Liver (tissue), 9 donors: Measurements from ENCODE around the gene AKR7A2. TPM values are rescaled to one million over a fixed set of nuclear protein-coding genes. Genes with fewer than 3 reads are reported as not detected.
"Not testable (repeated sequence)": the region's sequence is repeated elsewhere in the genome, so short reads cannot be mapped to it uniquely, and the experiment has no call there.

Source experiments
- DNase-seq: peaks from one replicate; pipeline ENCODE4 v3.0.0-alpha.2; 2017; ENCODE audit warnings: low spot score
- H3K27ac ChIP-seq, 2 donors: one replicate each; pipeline ENCODE4 v1.7.0; 2013; ENCODE audit warnings: inconsistent platforms in 2 of 2, low read length in 2 of 2, control low read depth in 1 of 2, low read depth in 1 of 2, mild to moderate bottlenecking in 1 of 2
- H3K27me3 ChIP-seq, 4 donors: one replicate each; pipeline versions ENCODE4 v1.6.1 to v1.7.0; 2013; ENCODE audit warnings: low read length in 3 of 4, inconsistent platforms in 1 of 4, mild to moderate bottlenecking in 1 of 4, moderate library complexity in 1 of 4; ENCODE audit not compliant: control insufficient read depth in 4 of 4, insufficient read depth in 4 of 4
- H3K36me3 ChIP-seq, 4 donors: one replicate each; pipeline versions ENCODE4 v1.6.1 to v1.7.0; 2013; ENCODE audit warnings: low read length in 3 of 4, mild to moderate bottlenecking in 3 of 4, low read depth in 1 of 4, moderate library complexity in 1 of 4; ENCODE audit not compliant: control insufficient read depth in 4 of 4, insufficient read depth in 3 of 4
- H3K4me1 ChIP-seq, 4 donors: one replicate each; pipeline versions ENCODE4 v1.6.1 to v1.7.0; 2013; ENCODE audit warnings: low read length in 3 of 4, mild to moderate bottlenecking in 3 of 4, moderate library complexity in 1 of 4; ENCODE audit not compliant: control insufficient read depth in 4 of 4, insufficient read depth in 4 of 4
- H3K4me3 ChIP-seq, 3 donors: one replicate each; pipeline versions ENCODE4 v1.6.1 to v1.7.0; 2013; ENCODE audit warnings: low read length in 3 of 3, control low read depth in 1 of 3, low read depth in 1 of 3, mild to moderate bottlenecking in 1 of 3
- H3K9ac ChIP-seq, 2 donors: one replicate each; pipeline ENCODE4 v1.7.0; 2013; ENCODE audit warnings: low read length in 2 of 2, mild to moderate bottlenecking in 2 of 2, moderate library complexity in 2 of 2, control low read depth in 1 of 2, low read depth in 1 of 2
- H3K9me3 ChIP-seq, 4 donors: one replicate each; pipeline versions ENCODE4 v1.6.1 to v1.7.0; 2013; ENCODE audit warnings: low read length in 3 of 4; ENCODE audit not compliant: control insufficient read depth in 4 of 4
- EGR1 ChIP-seq, 2 donors: IDR thresholded peaks; 2 replicates each; pipeline ENCODE4 v1.6.1; 2016 to 2018; ENCODE audit warnings: antibody characterized with exemption in 2 of 2, low read depth in 2 of 2
- FOXA1 ChIP-seq: IDR thresholded peaks from 2 replicates; pipeline ENCODE4 v1.6.1; 2016; ENCODE audit warnings: antibody characterized with exemption
- FOXA2 ChIP-seq: IDR thresholded peaks from 2 replicates; pipeline ENCODE4 v1.6.1; 2016; ENCODE audit warnings: antibody characterized with exemption
- HNF4A ChIP-seq, 2 donors: conservative IDR thresholded peaks; 2 replicates each; pipeline ENCODE4 v1.6.1; 2016; ENCODE audit warnings: antibody characterized with exemption in 2 of 2, mild to moderate bottlenecking in 2 of 2
- HNF4G ChIP-seq: IDR thresholded peaks from 2 replicates; pipeline ENCODE4 v1.6.1; 2016; ENCODE audit warnings: antibody characterized with exemption
- JUND ChIP-seq, 2 donors: IDR thresholded peaks; 2 replicates each; pipeline ENCODE4 v1.6.1; 2016; ENCODE audit warnings: antibody characterized with exemption in 2 of 2
- NR2F2 ChIP-seq: IDR thresholded peaks from 2 replicates; pipeline ENCODE4 v1.6.1; 2016; ENCODE audit warnings: antibody characterized with exemption
- RAD21 ChIP-seq, 2 donors: IDR thresholded peaks; 2 replicates each; pipeline ENCODE4 v1.6.1; 2016; ENCODE audit warnings: antibody characterized with exemption in 2 of 2, mild to moderate bottlenecking in 2 of 2
- RXRA ChIP-seq, 2 donors: IDR thresholded peaks; 2 replicates each; pipeline ENCODE4 v1.6.1; 2017 to 2018; ENCODE audit warnings: antibody characterized with exemption in 2 of 2, mild to moderate bottlenecking in 1 of 2
- SP1 ChIP-seq: IDR thresholded peaks from 2 replicates; pipeline ENCODE4 v1.6.1; 2018; ENCODE audit warnings: antibody characterized with exemption, mild to moderate bottlenecking
- TAF1 ChIP-seq: conservative IDR thresholded peaks from 2 replicates; pipeline ENCODE4 v1.6.1; 2016; ENCODE audit warnings: antibody characterized with exemption, mild to moderate bottlenecking
- YY1 ChIP-seq: IDR thresholded peaks from 2 replicates; pipeline ENCODE4 v1.6.1; 2016; ENCODE audit warnings: antibody characterized with exemption, mild to moderate bottlenecking
- WGBS: extraction: QIAGEN DNeasy Blood & Tissue Kit; methylation state at CpG from one replicate; pipeline ENCODE4 v1.1.7; 2013; 5-methylcytosine and 5-hydroxymethylcytosine counted together
- polyA plus RNA-seq, 2 donors: library from polyadenylated mRNA; stranded (reverse) in 1 of 2; unstranded in 1 of 2; fragments of 200-250 nt in 1 of 2; fragments of >200 nt in 1 of 2; fragmentation: Nextera tagmentation in 1 of 2; extraction: Ambion mirVana in 1 of 2; gene quantifications; one replicate each; pipeline versions ENCODE4 v1.2.1 to v1.2.3, GENCODE V29; 2013 to 2015
- total RNA-seq, 2 donors: library from RNA; depleted of rRNA; stranded (reverse); fragments of >200 nt; gene quantifications; one replicate each; pipeline ENCODE4 v1.2.3, GENCODE V29; 2014
- TF ChIP-seq, protein P1 (sequence below): fragments of 150-350 bp; IDR thresholded peaks from 2 replicates; pipeline ENCODE4 v1.5.1; 2017; ENCODE audit warnings: improper control_type of control experiment, low read depth, low read length; ENCODE audit not compliant: missing input control
- TF ChIP-seq, protein P2 (sequence below): IDR thresholded peaks from 2 replicates; pipeline ENCODE4 v1.6.1; 2016; ENCODE audit warnings: antibody characterized with exemption, mild to moderate bottlenecking
- TF ChIP-seq, protein P3 (sequence below): IDR thresholded peaks from 2 replicates; pipeline ENCODE4 v1.6.1; 2016; ENCODE audit warnings: antibody characterized with exemption
- TF ChIP-seq, protein P4 (sequence below): IDR thresholded peaks from 2 replicates; pipeline ENCODE4 v1.6.1; 2016; ENCODE audit warnings: antibody characterized with exemption
- TF ChIP-seq, protein P5 (sequence below): IDR thresholded peaks from 2 replicates; pipeline ENCODE4 v1.6.1; 2016; ENCODE audit warnings: antibody characterized with exemption
- donor health status: healthy.
- donor health status: healthy.
- donor health status: healthy.
- donor health status: healthy.
- donor health status: healthy.

The AKR7A2 gene
- total and polyA plus RNA-seq, 4 donors: 41.4 to 63.2 (median 49.8) TPM

DNA sequence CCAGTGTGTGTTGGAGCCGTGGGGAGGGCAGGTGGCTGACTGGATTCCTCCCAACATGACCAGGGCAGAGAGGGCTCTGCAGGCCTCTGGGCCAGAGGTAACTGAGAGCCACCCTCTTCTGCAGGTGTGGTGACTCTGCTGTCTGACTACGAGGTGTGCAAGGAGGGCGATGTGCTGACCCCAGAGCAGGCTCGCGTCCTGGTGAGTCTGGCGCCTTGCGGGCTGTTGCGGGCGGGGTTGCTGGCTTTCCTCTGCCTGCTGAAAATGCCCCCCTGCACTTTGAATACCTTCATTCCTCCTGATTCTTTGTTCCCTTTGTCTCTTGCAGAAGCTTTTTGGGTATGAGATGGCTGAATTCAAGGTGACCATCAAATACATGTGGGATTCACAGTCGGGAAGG, 53.6 kb downstream of the AKR7A2 start:
- no peak overlapping the region for H3K27ac ChIP-seq
- no peak overlapping the region for H3K9ac ChIP-seq
- H3K27me3 ChIP-seq: no peaks in the 10 kb centered on the region
- no peak overlapping the region for H3K4me3 ChIP-seq
- H3K4me1 ChIP-seq: peaks cover 2 to 8% (median 6%) of the 10 kb centered on the region in 4 donors
- H3K9me3 ChIP-seq: no peaks in the 10 kb centered on the region
- no peak for DNase-seq
- TF ChIP-seq EGR1 (IDR thresholded peaks at IDR 0.05; ENCODE audit: low read depth in 2 of 2): no peak
- peaks cover 12 to 71% (median 26%) of the 10 kb centered on the region in 4 donors for H3K36me3 ChIP-seq
- WGBS: 97% methylated on average over 10 of the region's 10 CpGs

DNA sequence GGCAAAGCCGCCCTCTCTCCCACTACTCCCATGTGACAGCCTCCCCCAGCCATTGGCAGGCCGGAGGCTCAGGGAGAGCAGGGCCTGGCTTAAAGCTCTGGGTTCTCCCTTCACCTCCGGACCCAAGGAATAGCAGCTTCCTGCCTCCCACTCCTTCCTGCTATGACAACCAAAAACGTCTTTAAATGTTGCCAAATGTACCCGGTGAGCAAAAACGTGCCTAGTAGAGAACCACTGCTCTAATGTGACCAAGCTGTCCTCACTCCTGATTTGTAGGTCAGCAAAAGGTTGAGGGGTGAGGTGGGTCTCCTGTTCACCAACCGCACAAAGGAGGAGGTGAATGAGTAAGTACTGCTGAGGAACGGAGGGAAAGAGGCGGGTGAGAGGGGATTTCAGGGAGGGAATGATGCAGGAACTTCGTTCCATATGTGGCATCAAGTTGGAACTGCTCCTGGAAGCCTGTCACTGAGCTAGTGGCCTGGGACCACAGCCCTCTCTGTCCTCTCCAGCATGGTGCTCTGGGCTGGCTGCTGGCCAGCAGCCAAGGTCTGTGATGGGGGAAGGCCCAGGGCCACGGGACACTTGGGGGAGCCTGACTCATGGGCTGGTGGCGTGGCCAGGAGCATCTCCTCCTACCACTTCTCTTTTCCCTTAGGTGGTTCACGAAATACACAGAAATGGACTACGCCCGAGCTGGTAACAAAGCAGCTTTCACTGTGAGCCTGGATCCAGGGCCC, 54.6 kb downstream of the AKR7A2 start:
- Histone ChIP-seq H3K9ac (no peak overlapping the region), H3K27me3 (no peaks in the 10 kb centered on the region), H3K4me3 (no peak overlapping the region), H3K4me1 (peaks cover 7 to 18% (median 14%) of the 10 kb centered on the region in 4 donors), H3K9me3 (no peaks in the 10 kb centered on the region), H3K27ac (no peak overlapping the region), H3K36me3 (peaks cover 12 to 64% (median 26%) of the 10 kb centered on the region in 4 donors)
- WGBS: 76% methylated on average over 15 of the region's 15 CpGs
- TF ChIP-seq EGR1 (IDR thresholded peaks at IDR 0.05; ENCODE audit: low read depth in 2 of 2): no peak
- TF ChIP-seq HNF4A (conservative IDR thresholded peaks at IDR 0.05): no peak
- TF ChIP-seq, protein P1, sequence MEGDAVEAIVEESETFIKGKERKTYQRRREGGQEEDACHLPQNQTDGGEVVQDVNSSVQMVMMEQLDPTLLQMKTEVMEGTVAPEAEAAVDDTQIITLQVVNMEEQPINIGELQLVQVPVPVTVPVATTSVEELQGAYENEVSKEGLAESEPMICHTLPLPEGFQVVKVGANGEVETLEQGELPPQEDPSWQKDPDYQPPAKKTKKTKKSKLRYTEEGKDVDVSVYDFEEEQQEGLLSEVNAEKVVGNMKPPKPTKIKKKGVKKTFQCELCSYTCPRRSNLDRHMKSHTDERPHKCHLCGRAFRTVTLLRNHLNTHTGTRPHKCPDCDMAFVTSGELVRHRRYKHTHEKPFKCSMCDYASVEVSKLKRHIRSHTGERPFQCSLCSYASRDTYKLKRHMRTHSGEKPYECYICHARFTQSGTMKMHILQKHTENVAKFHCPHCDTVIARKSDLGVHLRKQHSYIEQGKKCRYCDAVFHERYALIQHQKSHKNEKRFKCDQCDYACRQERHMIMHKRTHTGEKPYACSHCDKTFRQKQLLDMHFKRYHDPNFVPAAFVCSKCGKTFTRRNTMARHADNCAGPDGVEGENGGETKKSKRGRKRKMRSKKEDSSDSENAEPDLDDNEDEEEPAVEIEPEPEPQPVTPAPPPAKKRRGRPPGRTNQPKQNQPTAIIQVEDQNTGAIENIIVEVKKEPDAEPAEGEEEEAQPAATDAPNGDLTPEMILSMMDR: no peak
- TF ChIP-seq JUND (IDR thresholded peaks at IDR 0.05): no peak
- no peak for TF ChIP-seq TAF1
- no peak for TF ChIP-seq RXRA (IDR thresholded peaks at IDR 0.05)
- no peak for TF ChIP-seq FOXA1
- TF ChIP-seq SP1: no peak
- TF ChIP-seq YY1: no peak
- TF ChIP-seq FOXA2: no peak
- TF ChIP-seq RAD21 (IDR thresholded peaks at IDR 0.05): no peak
- no peak for TF ChIP-seq NR2F2
- TF ChIP-seq, protein P2, sequence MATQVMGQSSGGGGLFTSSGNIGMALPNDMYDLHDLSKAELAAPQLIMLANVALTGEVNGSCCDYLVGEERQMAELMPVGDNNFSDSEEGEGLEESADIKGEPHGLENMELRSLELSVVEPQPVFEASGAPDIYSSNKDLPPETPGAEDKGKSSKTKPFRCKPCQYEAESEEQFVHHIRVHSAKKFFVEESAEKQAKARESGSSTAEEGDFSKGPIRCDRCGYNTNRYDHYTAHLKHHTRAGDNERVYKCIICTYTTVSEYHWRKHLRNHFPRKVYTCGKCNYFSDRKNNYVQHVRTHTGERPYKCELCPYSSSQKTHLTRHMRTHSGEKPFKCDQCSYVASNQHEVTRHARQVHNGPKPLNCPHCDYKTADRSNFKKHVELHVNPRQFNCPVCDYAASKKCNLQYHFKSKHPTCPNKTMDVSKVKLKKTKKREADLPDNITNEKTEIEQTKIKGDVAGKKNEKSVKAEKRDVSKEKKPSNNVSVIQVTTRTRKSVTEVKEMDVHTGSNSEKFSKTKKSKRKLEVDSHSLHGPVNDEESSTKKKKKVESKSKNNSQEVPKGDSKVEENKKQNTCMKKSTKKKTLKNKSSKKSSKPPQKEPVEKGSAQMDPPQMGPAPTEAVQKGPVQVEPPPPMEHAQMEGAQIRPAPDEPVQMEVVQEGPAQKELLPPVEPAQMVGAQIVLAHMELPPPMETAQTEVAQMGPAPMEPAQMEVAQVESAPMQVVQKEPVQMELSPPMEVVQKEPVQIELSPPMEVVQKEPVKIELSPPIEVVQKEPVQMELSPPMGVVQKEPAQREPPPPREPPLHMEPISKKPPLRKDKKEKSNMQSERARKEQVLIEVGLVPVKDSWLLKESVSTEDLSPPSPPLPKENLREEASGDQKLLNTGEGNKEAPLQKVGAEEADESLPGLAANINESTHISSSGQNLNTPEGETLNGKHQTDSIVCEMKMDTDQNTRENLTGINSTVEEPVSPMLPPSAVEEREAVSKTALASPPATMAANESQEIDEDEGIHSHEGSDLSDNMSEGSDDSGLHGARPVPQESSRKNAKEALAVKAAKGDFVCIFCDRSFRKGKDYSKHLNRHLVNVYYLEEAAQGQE: no peak
- TF ChIP-seq, protein P3, sequence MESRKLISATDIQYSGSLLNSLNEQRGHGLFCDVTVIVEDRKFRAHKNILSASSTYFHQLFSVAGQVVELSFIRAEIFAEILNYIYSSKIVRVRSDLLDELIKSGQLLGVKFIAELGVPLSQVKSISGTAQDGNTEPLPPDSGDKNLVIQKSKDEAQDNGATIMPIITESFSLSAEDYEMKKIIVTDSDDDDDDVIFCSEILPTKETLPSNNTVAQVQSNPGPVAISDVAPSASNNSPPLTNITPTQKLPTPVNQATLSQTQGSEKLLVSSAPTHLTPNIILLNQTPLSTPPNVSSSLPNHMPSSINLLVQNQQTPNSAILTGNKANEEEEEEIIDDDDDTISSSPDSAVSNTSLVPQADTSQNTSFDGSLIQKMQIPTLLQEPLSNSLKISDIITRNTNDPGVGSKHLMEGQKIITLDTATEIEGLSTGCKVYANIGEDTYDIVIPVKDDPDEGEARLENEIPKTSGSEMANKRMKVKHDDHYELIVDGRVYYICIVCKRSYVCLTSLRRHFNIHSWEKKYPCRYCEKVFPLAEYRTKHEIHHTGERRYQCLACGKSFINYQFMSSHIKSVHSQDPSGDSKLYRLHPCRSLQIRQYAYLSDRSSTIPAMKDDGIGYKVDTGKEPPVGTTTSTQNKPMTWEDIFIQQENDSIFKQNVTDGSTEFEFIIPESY: no peak
- TF ChIP-seq, protein P4, sequence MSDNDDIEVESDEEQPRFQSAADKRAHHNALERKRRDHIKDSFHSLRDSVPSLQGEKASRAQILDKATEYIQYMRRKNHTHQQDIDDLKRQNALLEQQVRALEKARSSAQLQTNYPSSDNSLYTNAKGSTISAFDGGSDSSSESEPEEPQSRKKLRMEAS: no peak
- TF ChIP-seq HNF4G: no peak
- TF ChIP-seq, protein P5, sequence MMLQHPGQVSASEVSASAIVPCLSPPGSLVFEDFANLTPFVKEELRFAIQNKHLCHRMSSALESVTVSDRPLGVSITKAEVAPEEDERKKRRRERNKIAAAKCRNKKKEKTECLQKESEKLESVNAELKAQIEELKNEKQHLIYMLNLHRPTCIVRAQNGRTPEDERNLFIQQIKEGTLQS: no peak
- no peak for DNase-seq

DNA sequence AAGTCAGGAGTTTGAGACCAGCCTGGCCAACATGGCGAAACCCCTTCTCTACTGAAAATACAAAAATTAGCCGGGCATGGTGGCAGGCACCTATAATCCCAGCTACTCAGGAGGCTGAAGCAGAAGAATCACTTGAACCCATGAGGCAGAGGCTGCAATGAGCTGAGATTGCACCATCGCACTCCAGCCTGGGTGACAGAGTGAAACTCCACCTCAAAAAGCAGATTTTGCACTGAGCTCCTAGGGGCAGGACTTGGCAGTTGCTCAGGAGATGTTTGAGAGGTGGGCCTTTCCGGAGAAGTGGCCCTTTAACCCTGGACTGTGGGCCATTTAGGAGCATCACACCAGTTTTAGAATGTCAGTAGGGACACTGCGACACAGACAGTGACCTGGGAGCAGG, 55.6 kb downstream of the AKR7A2 start:
- Histone ChIP-seq H3K4me1 (peaks cover 8 to 21% (median 15%) of the 10 kb centered on the region in 4 donors), H3K36me3 (peaks cover 12 to 55% (median 24%) of the 10 kb centered on the region in 4 donors)
- DNase-seq, H3K27me3 ChIP-seq, H3K27ac ChIP-seq, H3K9ac ChIP-seq, H3K4me3 ChIP-seq, H3K9me3 ChIP-seq: not testable (repeated sequence)
- 95% methylated on average over 5 of the region's 5 CpGs for WGBS
